HG02642 (cell line): ENCODE measurements around the gene SEMA4A.
"Not testable (repeated sequence)": the region's sequence is repeated elsewhere in the genome, so short reads cannot be mapped to it uniquely, and the experiment has no call there.

ENCODE experiments used
- ATAC-seq: cut with Tn5 transposase; IDR thresholded peaks from one replicate; pipeline ENCODE4 v1.9.1; 2021; ENCODE audit warnings: mild to moderate bottlenecking; ENCODE audit not compliant: unreplicated experiment, poor library complexity

Gene SEMA4A

DNA sequence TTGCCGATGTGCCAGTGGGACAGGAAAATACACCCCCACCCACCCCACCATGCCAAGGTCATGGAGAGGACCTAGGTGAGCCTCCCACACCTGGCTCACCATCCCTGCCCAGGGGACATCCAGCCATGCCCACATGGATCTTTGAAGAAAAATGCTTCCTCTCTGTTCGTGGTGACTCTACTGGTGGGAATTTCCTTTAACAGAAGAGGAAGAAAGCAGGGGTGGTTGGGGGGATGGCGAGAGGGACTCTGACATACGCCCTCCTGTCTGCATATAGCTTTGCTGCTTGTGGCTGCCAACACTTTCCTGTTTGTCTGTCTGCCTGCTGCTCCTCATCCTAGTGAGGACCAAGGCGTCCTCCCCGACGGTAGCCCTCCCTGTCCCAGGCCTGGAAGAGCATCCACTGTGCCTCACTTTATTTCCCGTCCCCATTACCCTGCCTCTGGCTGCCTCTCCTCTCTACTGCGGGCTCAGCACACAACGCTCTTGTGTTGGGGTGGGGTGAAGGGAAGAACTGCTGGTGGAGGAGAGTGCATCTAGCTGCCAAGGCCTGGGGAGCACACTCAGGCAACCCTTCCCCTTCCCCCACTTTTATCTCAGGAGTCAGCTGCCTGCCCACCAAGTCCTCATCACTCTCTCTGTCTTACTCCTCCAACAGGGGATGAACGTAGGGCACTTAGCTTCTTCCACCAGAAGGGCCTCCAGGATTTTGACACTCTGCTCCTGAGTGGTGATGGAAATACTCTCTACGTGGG, 2.5 kb downstream of the SEMA4A start:
- no peak for ATAC-seq

- ATAC-seq = no peak
Observed at GRCh38 chr1:156157506-156157905, 4.1 kb downstream of the SEMA4A start.

DNA sequence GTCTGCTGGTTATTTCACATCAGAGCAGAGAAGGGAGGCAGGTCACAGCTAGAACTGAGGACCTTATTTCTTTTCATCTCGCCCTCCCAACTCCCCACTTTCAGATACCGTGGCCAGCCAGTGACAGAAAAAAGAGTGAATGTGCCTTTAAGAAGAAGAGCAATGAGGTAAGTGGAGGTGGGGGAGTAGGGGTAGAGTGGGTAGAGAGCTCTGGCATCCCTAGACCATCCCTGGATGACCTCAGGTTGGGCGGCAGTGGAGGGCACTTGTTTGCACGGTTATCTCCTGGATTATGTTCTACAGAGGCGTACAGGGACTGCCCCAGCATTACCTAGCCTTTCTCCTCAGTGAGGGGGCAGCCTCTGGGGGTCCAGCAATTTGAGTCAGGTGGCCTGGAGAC, 4.6 kb downstream of the SEMA4A start:
- no peak for ATAC-seq

DNA sequence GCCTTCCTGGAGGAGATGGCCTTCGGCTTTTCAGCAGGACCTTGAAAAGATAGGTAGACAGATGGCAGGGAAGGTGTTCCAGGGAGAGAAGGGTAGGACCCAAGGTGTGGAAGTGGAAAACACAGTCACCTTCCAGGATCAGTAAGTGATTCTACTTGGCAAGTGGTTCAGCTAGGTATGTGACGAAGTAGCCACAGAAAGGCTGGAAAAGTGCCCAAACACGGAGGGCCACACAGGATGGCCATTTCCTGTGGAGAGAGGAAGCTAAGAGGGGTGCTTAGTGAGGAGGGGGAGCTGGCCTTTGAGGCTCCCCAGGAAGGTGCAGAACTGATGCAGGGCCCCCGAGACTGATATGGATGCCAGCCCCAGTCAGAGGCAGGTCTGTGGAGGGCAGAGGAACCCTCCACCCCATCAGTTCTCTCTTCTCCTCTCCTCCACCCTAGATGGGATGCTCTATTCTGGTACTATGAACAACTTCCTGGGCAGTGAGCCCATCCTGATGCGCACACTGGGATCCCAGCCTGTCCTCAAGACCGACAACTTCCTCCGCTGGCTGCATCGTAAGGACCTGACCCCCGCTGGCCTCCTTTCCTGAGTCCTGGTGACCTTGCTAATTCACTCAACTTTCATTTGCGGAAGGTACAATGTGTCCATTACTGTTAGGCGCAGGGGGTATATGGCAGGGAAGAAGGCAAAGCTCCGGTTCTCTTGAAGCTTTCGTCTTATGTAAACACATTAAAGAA, 6.8 kb downstream of the SEMA4A start:
- ATAC-seq = no peak

DNA sequence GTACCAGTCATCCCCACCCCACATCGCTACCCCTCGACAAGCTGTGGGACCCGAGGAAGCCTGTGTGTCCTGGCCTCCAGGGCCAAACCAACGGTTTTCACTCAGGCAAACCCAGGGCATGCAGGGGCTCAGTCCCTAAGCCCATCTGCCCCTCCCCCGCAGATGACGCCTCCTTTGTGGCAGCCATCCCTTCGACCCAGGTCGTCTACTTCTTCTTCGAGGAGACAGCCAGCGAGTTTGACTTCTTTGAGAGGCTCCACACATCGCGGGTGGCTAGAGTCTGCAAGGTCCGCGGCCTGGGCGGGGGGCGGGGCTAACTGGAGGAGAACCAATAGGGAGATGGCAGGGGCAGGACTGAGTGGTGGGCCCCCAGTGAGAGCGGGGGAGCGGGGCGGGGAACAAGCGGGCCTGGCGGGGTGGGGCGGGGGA, 7.4 kb downstream of the SEMA4A start:
- ATAC-seq = no peak

DNA sequence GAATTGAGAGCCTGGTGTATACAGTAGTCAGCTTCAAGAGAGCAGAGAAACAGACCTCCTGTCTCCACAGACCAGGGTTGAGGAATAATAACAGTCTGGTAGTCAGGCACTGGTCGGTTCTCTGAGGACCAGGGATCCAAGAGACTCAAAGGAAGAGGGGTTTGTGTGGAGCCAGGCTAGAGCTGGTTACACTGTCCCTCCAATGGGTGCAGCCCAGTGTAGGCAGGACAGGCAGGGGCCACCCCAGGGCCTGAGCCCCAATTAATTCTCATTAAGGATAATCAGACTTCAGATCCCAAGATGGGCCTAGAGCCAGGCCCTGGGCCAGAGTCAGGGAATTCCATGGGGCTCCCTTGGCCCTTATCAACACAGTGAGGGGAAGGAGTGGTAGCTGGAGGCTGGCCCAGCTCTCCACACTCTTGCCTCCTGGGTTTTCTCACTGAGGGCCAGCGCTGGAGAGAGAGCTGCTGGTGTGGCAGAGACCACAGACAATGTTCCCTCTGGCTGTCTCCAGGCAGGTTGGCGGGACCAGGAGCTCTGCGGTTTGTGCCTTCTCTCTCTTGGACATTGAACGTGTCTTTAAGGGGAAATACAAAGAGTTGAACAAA, 9.1 kb downstream of the SEMA4A start:
- no peak for ATAC-seq

GRCh38 chr1:156163712-156164111, 10.3 kb downstream of the SEMA4A start:
- ATAC-seq = no peak

DNA sequence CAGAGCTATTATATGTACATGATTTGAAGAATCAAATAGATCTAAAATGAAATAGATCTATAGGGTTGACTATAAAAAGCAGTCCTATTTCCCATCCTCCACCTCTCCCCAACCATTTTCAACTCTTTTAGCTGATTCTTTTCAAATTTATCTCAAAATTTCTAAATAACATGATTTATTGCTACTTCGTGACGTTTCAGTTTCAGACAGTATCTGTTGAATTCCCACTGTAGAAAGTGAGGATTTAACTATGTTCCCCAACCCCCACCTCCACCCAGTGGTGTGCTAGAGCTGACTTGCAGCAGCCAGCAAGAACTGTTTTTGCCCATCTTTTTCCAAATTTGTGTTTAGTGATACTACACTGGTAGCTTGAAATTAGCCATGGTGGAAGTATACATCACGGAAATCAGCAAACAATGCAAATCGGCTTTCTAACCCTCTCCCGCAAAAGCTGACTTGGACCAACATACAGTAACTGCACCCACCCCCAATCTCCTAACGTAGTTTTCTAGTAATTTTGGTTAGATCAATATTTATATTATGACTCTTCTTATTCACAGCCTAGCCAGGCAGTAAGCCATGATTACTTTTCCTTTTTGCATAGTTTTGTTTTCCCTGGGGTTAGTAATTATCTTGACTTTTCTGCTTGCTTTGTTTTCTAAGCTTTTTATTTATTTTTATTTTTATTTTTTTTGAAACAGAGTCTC, 10.9 kb downstream of the SEMA4A start:
- ATAC-seq = no peak

- ATAC-seq = no peak
Observed at GRCh38 chr1:156165083-156165482, 11.7 kb downstream of the SEMA4A start.

DNA sequence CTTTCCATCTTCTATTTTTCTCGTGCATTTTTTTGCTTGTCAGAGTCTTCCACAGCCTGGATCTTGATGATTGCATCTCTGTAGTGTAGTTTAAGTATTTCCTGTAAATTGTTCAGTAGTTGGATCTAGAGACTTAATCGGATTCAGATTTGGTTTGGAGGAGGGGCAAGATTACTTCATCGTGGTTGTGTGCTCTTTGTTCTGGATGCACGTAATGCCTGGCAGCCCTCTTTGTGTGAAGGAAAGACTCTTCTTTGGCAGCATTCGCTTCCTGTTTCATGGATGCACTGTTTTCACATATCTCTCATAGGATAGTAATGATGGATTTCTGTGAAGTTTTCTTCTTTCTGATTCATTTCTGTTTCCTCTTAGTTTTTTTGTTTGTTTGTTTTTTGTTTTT, 14.2 kb downstream of the SEMA4A start:
- no peak for ATAC-seq

DNA sequence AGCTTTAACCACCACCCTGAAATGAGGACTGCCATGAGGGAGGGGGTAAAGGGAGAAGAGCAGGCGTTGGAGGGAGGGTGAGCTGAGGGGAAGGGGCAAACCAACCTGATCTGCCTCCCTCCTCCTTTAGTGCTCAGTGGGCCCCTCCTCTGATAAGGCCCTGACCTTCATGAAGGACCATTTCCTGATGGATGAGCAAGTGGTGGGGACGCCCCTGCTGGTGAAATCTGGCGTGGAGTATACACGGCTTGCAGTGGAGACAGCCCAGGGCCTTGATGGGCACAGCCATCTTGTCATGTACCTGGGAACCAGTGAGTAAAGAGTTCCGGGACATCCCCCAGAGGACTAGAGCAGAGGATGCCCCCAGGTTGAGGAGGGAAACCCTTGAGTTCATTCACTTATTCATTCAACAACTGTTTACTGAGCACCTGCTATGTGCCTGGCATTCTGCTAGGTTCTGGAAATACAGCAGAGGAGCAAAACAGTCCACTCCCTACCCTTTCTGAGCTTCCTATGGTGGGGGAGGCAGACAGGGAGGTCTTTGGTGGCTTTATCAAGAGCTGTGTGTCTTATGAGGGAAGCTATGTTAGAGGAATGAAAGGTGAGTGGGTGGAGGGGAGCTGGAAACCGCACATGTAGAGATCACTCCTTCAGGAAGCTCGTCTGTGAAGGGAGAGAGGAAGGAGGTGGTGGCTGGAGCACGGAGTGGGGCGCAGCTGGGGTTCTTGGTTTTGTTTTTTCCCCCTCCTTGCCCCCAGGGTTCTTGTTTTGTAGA, 19.5 kb downstream of the SEMA4A start:
- no peak for ATAC-seq

GRCh38 chr1:156176610-156177210, 23.3 kb downstream of the SEMA4A start:
- no peak for ATAC-seq

DNA sequence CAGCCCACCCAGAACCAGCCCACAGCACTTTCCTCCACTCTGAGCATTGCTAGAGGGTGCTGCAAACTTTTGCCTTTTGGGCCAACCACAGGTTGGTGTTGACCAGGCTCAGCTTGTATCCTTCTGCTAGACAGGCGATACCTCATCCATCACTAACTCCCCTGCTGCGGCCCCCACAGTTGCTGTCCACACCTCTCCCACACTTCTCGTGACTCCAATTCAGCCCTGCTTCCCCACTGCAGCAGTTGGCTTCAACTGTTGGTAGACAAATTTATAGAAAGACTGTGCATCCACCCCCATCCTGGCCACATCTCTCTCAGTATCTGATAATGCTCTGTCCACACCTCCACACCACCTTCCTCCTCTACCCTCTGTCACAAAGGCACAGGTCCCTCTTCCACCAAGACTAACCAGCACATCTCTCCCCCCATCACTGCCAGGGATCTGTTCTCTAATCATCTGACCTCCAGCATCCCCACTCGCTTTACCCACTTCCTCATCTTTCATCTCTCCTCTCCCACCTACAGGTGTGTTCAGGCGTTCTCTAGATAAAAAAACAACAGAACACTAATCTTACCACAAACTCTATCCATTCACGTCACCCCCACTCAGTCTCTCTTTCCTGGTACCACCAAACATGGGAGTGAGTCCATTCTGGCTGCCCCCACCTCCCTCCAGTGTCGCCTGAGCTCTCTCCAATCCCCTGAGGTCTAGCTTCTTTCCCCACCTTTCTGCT, 24.7 kb downstream of the SEMA4A start:
- no peak for ATAC-seq

DNA sequence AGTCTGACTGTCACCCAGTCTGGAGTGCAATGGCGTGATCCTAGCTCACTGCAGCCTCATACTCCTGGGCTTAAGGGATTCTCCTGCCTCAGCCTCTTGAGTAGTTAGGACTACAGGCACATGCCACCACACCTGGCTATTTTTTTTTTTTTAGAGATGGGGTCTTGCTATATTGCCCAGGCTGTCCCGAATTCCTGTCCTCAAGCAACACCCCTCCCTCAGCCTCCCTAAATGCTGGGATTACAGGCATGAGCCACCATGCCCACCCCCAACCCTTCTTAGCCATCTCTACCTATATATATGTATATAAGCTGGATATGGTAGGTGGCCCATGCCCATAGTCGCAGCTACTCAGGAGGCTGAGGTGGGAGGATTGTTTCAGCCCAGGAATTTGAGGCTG, 27.1 kb downstream of the SEMA4A start:
- ATAC-seq = no peak

- not testable (repeated sequence) for ATAC-seq
Observed at GRCh38 chr1:156181391-156181924, 28.1 kb downstream of the SEMA4A start.

DNA sequence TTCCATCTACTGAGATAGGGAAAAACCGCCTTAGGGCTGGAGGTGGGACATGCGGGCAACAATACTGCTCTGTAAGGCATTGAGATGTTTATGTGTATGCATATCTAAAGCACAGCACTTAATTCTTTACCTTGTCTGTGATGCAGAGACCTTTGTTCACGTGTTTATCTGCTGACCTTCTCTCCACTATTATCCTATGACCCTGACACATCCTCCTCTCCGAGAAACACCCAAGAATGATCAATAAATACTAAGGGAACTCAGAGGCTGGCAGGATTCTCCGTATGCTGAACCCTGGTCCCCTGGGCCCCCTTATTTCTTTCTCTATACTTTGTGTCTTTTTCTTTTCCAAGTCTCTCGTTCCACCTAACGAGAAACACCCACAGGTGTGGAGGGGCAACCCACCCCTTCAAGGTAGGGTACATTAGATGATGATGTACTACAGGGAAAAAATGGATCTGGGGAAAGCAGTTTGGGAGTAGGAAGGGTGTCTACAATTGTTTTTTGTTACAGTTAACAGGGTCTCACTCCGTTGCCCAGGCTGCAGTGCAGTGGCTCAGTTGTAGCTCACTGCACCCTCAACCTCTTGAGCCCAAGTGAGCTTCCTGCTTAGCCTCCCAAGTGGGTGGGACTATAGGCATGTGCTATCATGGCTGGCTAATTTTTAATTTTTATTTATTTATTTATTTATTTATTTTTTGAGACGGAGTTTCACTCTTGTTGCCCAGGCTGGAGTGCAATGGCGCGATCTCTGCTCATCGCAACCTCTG, 28.8 kb downstream of the SEMA4A start:
- ATAC-seq = not testable (repeated sequence)

GRCh38 chr1:156186347-156187177, 33.2 kb downstream of the SEMA4A start:
- ATAC-seq = not testable (repeated sequence)
